ENCODE measurements around the gene ERBB4.

Gene ERBB4

DNA sequence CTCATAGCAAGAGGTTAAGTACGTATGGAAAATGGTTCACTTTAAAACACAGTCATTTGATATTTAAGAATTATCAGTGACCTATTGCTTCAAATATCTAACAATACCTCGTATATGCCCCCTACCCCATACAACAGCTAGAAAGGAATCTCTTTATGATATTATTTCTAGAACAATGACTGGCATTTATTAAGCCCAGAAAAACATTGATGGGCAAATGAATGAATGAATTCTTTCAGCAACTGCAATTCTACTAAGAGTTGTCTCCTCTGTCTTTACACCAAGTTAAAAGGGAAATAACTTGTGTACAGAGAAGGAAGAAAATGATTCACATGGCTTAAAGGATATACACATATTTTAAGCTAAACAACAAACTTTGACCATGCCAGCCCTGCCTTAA, 384.7 kb downstream of the ERBB4 start:
- DNase-seq (ENCODE audit: low read depth), result no peak
- TF ChIP-seq, protein P1, sequence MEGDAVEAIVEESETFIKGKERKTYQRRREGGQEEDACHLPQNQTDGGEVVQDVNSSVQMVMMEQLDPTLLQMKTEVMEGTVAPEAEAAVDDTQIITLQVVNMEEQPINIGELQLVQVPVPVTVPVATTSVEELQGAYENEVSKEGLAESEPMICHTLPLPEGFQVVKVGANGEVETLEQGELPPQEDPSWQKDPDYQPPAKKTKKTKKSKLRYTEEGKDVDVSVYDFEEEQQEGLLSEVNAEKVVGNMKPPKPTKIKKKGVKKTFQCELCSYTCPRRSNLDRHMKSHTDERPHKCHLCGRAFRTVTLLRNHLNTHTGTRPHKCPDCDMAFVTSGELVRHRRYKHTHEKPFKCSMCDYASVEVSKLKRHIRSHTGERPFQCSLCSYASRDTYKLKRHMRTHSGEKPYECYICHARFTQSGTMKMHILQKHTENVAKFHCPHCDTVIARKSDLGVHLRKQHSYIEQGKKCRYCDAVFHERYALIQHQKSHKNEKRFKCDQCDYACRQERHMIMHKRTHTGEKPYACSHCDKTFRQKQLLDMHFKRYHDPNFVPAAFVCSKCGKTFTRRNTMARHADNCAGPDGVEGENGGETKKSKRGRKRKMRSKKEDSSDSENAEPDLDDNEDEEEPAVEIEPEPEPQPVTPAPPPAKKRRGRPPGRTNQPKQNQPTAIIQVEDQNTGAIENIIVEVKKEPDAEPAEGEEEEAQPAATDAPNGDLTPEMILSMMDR (conservative IDR thresholded peaks at IDR 0.05; ENCODE audit: low read length), result no peak
- no peak overlapping the region for H3K4me3 ChIP-seq (ENCODE audit: low read length)

DNA sequence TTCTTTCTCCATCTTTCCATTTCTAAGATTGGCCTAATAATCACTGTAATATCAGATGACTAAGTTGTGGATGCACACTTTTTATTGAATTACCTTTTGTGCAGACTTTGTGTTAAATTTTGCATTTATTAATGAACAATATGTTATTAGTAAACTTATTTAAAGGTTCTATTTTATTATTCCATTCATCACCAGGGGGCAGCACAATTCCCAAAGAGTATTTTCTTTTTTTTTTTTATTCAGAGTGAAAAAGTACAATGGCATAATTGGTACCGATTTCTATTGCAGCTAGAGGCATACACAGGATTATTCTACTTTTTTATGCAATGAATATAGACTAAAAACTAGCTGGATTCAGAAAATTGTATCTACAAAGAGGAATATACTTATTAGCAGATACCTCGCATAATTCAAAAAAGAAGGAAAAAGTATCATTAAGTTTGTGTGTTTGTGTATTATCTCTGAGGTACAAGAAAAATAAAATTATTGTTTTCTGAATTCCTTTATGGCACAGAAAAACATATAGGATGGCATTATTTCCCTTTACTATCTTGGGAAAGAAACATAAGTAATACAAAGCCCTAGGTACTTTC, 390.6 kb downstream of the ERBB4 start:
- peak; percentile 11 for DNase-seq (ENCODE audit: low read depth)
- TF ChIP-seq, protein P1 (conservative IDR thresholded peaks at IDR 0.05; ENCODE audit: low read length), result peak; percentile 51
- H3K4me3 ChIP-seq (ENCODE audit: low read length), result no peak overlapping the region

DNA sequence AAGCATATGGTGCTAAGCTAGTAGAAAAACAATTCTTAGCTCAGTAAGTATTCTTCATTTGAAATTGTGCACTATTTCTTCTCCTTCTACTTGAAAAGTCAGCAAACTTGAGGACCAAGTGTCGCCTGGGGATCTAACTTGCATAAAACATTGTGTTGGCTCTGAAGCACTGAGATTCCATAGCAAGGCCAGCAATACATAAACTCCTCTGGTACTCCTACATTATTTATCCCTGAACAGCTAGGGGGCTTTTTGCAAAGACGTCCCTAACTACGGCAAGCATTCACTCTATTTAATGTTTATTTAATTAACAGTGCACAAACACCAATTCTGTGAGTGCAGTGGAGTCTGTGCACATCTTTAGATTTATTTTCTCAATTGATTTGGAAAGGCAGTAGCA, 392.2 kb downstream of the ERBB4 start:
- DNase-seq (ENCODE audit: low read depth), result no peak
- no peak overlapping the region for H3K4me3 ChIP-seq (ENCODE audit: low read length)
- TF ChIP-seq, protein P1 (conservative IDR thresholded peaks at IDR 0.05; ENCODE audit: low read length), result no peak

DNA sequence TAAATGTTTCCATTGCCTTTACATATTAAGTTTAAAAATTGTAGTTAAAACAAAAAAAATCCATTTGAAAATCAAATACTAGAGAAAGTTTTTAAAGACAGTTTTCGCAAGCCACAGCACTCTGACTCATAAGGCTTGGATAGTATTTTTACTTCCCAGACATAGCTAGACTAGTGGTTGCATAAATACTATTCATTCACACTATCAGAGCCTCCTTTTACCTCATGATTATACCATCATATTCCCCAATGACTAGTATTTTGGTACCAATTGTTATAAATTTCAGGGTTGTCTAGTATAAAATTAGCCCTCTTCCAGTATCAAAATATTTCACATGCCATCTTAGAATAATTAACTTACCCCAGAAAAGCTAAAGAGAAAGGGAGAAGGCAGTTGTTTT, 393.5 kb downstream of the ERBB4 start:
- peak; percentile 18 for DNase-seq (ENCODE audit: low read depth)
- TF ChIP-seq, protein P1 (conservative IDR thresholded peaks at IDR 0.05; ENCODE audit: low read length), result no peak
- H3K4me3 ChIP-seq (ENCODE audit: low read length), result no peak overlapping the region

DNA sequence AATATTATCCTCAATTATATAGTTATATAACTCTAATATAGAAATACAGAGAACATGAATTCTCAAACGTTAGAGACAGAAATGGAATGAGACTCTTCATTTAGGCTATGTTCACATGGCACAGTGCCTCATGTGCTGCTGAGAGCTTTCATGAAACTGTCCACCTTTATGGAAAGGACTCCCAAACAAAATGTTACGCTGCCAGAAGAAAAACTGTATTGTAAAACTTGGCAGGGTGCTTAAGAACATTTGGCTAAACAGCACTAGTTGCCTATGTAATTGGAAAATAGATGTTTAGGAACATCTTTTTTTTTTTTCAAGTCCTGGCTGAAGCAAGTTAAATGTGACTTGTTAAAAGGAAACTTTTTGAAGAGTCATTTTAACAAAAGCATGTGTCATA, 396.0 kb downstream of the ERBB4 start:
- TF ChIP-seq, protein P1 (conservative IDR thresholded peaks at IDR 0.05; ENCODE audit: low read length), result no peak

DNA sequence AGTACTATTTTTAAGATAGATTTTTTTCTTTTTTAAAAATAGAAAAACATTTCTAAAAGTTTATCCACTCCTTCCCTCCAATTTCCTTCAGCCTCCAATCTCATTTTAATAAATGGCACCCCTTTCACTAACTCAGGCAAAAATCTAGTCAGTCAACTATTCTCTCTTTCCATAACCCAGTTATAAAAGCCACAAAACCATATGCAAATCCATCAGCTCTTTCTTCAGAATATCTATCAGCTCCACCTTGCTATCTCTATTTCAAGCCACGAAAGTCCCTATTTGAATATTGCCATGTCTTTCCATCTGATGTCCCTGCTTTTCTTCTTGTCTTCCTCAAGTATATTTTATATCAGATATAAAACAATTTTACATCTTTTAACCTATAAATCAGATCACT, 397.1 kb downstream of the ERBB4 start:
- TF ChIP-seq, protein P1 (conservative IDR thresholded peaks at IDR 0.05; ENCODE audit: low read length), result no peak
- DNase-seq (ENCODE audit: low read depth), result no peak

More for the DNA sequence above, 396.0 kb downstream of the ERBB4 start:
- no peak for DNase-seq (ENCODE audit: low read depth)
- no peak overlapping the region for H3K4me3 ChIP-seq (ENCODE audit: low read length)

DNA sequence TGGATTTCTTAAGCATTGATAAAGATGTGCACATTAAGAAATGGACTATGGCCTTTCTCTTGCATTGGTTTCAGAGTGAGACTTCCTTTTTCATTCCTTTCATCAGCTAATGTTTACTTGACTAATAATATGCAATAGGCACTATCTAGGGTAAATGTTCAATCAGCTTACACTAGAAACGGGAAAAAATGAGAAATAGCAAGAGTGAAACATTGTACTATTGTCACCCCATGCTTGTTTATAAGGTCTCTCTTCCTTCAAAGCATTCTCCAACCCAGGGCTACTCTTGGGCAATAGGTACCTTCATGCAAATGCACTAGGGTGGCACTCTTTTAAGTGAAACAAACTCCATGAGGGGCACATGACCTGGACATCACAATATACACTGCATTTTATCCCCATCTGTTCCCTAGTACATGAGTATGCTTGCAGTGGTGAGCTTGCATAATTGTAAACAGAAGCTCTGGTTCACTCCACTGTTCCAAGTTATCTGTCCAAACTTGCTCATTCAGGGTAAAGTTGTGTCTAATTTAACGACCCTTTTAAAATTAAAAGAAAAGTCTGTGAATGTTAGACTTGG, 402.3 kb downstream of the ERBB4 start:
- TF ChIP-seq, protein P1 (conservative IDR thresholded peaks at IDR 0.05; ENCODE audit: low read length), result no peak
- no peak for DNase-seq (ENCODE audit: low read depth)
- H3K4me3 ChIP-seq (ENCODE audit: low read length), result no peak overlapping the region

More for the DNA sequence above, 397.1 kb downstream of the ERBB4 start:
- no peak overlapping the region for H3K4me3 ChIP-seq (ENCODE audit: low read length)
